GM12874 (cell line): ENCODE results near the gene SHC2.

Source experiments
- CTCF ChIP-seq: IDR thresholded peaks from 2 replicates; pipeline ENCODE4 v1.5.1; 2011; ENCODE audit warnings: low read depth, mild to moderate bottlenecking, control low read depth, low read length, moderate library complexity; ENCODE audit not compliant: insufficient read depth

Gene SHC2

GRCh38 chr19:398719-399118 lies 62.1 kb downstream of the SHC2 start:
- no peak for TF ChIP-seq CTCF

GRCh38 chr19:397941-398706 lies 62.7 kb downstream of the SHC2 start:
- TF ChIP-seq CTCF = no peak

- TF ChIP-seq CTCF = no peak
Observed at GRCh38 chr19:397321-397720, 63.5 kb downstream of the SHC2 start.

- TF ChIP-seq CTCF = no peak
Observed at GRCh38 chr19:395467-395866, 65.4 kb downstream of the SHC2 start.

- TF ChIP-seq CTCF = no peak
Observed at GRCh38 chr19:392375-392970, 68.4 kb downstream of the SHC2 start.

GRCh38 chr19:391726-392374 lies 69.0 kb downstream of the SHC2 start:
- TF ChIP-seq CTCF = no peak

GRCh38 chr19:391207-391557 lies 69.7 kb downstream of the SHC2 start:
- no peak for TF ChIP-seq CTCF
